WTC11 (cell line): ENCODE data around the gene UCHL3. TPM values are rescaled to one million over a fixed set of nuclear protein-coding genes. Genes with fewer than 3 reads are reported as not detected.

Source experiments
- ATAC-seq: fragments of 200-7000 bp; cut with Tn5 transposase; 2 replicates; pipeline ENCODE4 v1.10.0; 2021; ENCODE audit warnings: mild to moderate bottlenecking, moderate library complexity
- CTCF ChIA-PET: fragments of 300-600 bp; sonication (Branson Sonifier 250); formaldehyde crosslinking; loops from one replicate; lab custom pipeline; 2021; ENCODE audit warnings: antibody characterized with exemption; lab: Charles Lee
- POLR2A ChIA-PET: fragments of 350-600 bp; sonication (Branson Sonifier 250); formaldehyde crosslinking; loops from one replicate; lab custom pipeline; 2021; ENCODE audit warnings: antibody characterized with exemption; lab: Charles Lee
- DNase-seq: peaks from one replicate; pipeline ENCODE4 v3.0.0; 2021; ENCODE audit warnings: low spot score
- H3K27ac Mint-ChIP-seq: 2 replicates; pipeline ENCODE4 v1.8.0; 2021; ENCODE audit warnings: mixed read lengths
- H3K27me3 Mint-ChIP-seq: 2 replicates; pipeline ENCODE4 v1.8.0; 2021; ENCODE audit warnings: low read depth, mild to moderate bottlenecking, moderate library complexity, mixed read lengths
- H3K36me3 Mint-ChIP-seq: 2 replicates; pipeline ENCODE4 v1.8.0; 2021; ENCODE audit warnings: mixed read lengths
- H3K4me1 Mint-ChIP-seq: 2 replicates; pipeline ENCODE4 v1.8.0; 2022; ENCODE audit warnings: mixed read lengths
- H3K4me3 Mint-ChIP-seq: 2 replicates; pipeline ENCODE4 v1.8.0; 2021; ENCODE audit warnings: mild to moderate bottlenecking, moderate library complexity, mixed read lengths
- H3K9me3 Mint-ChIP-seq: 2 replicates; pipeline ENCODE4 v1.8.0; 2021; ENCODE audit warnings: mixed read lengths
- EMX1 ChIP-seq: fragments of 250-450 bp; sonication (Bioruptor Pico); IDR thresholded peaks from 2 replicates; pipeline ENCODE4 v1.8.0; 2021; ENCODE audit warnings: mild to moderate bottlenecking
- FOXJ3 ChIP-seq: sonication (generic); formaldehyde crosslinking; IDR thresholded peaks from 2 replicates; pipeline ENCODE4 v1.9.0; 2021; ENCODE audit warnings: missing genetic modification reagents, mild to moderate bottlenecking, borderline replicate concordance
- FOXP1 ChIP-seq: sonication (generic); formaldehyde crosslinking; IDR thresholded peaks from 2 replicates; pipeline ENCODE4 v1.8.0; 2022; ENCODE audit warnings: missing genetic modification reagents, mild to moderate bottlenecking, moderate library complexity, borderline replicate concordance
- JUN ChIP-seq: sonication (generic); formaldehyde crosslinking; IDR thresholded peaks from 2 replicates; pipeline ENCODE4 v1.8.0; 2023; ENCODE audit warnings: mild to moderate bottlenecking, missing genetic modification reagents
- NFYB ChIP-seq: sonication (generic); formaldehyde crosslinking; conservative IDR thresholded peaks from 2 replicates; pipeline ENCODE4 v1.8.0; 2022; ENCODE audit warnings: low read depth, missing genetic modification reagents
- NR1H2 ChIP-seq: sonication (generic); formaldehyde crosslinking; IDR thresholded peaks from 2 replicates; pipeline ENCODE4 v1.9.0; 2021; ENCODE audit warnings: mild to moderate bottlenecking, moderate library complexity, missing genetic modification reagents
- NR3C1 ChIP-seq: sonication (generic); formaldehyde crosslinking; conservative IDR thresholded peaks from 2 replicates; pipeline ENCODE4 v1.8.1; 2023; ENCODE audit warnings: low read depth, mild to moderate bottlenecking, missing genetic modification reagents
- RORB ChIP-seq: fragments of 250-450 bp; sonication (Bioruptor Pico); IDR thresholded peaks from 2 replicates; pipeline ENCODE4 v1.9.0; 2021; ENCODE audit warnings: mild to moderate bottlenecking
- TEAD4 ChIP-seq: sonication (generic); formaldehyde crosslinking; IDR thresholded peaks from 2 replicates; pipeline ENCODE4 v1.8.0; 2022; ENCODE audit warnings: mild to moderate bottlenecking, missing genetic modification reagents
- TP53 ChIP-seq: sonication (generic); formaldehyde crosslinking; IDR thresholded peaks from 2 replicates; pipeline ENCODE4 v1.8.1; 2023; ENCODE audit warnings: mild to moderate bottlenecking, missing genetic modification reagents
- ZNF121 ChIP-seq: sonication (generic); formaldehyde crosslinking; IDR thresholded peaks from 2 replicates; pipeline ENCODE4 v1.8.0; 2023; ENCODE audit warnings: missing genetic modification reagents
- ZNF317 ChIP-seq: sonication (generic); formaldehyde crosslinking; IDR thresholded peaks from 2 replicates; pipeline ENCODE4 v1.8.1; 2023; ENCODE audit warnings: low read depth, mild to moderate bottlenecking, moderate library complexity, missing genetic modification reagents, borderline replicate concordance
- total RNA-seq: library from RNA; stranded (reverse); gene quantifications from 3 replicates; pipeline ENCODE4 v1.2.3, GENCODE V29; 2021
- TF ChIP-seq, protein P1 (sequence below): sonication (generic); formaldehyde crosslinking; IDR thresholded peaks from 2 replicates; pipeline ENCODE4 v1.8.0; 2023; ENCODE audit warnings: missing genetic modification reagents
- TF ChIP-seq, protein P2 (sequence below): sonication (generic); formaldehyde crosslinking; IDR thresholded peaks from 2 replicates; pipeline ENCODE4 v1.8.0; 2023; ENCODE audit warnings: mild to moderate bottlenecking, missing genetic modification reagents
- TF ChIP-seq, protein P3 (sequence below): sonication (generic); formaldehyde crosslinking; IDR thresholded peaks from 2 replicates; pipeline ENCODE4 v1.8.1; 2023; ENCODE audit warnings: mild to moderate bottlenecking, missing genetic modification reagents, moderate library complexity
- TF ChIP-seq, protein P4 (sequence below): sonication (generic); formaldehyde crosslinking; IDR thresholded peaks from 2 replicates; pipeline ENCODE4 v1.8.1; 2022; ENCODE audit warnings: mild to moderate bottlenecking, moderate library complexity, missing genetic modification reagents
- TF ChIP-seq, protein P5 (sequence below): sonication (generic); formaldehyde crosslinking; IDR thresholded peaks from 2 replicates; pipeline ENCODE4 v1.8.1; 2022; ENCODE audit warnings: missing genetic modification reagents, borderline replicate concordance
- TF ChIP-seq, protein P6 (sequence below): fragments of 250-450 bp; sonication (Bioruptor Pico); IDR thresholded peaks from 2 replicates; pipeline ENCODE4 v1.8.0; 2021; ENCODE audit warnings: mild to moderate bottlenecking
- TF ChIP-seq, protein P7 (sequence below): fragments of 250-450 bp; sonication (Bioruptor Pico); IDR thresholded peaks from 2 replicates; pipeline ENCODE4 v2.1.2; 2022; ENCODE audit warnings: mild to moderate bottlenecking, moderate library complexity
- TF ChIP-seq, protein P8 (sequence below): sonication (generic); formaldehyde crosslinking; IDR thresholded peaks from 2 replicates; pipeline ENCODE4 v1.8.1; 2023; ENCODE audit warnings: mild to moderate bottlenecking, missing genetic modification reagents, borderline replicate concordance

UCHL3 gene
- total RNA-seq, 1 experiment from 2014 or later, result 46.9 TPM

DNA sequence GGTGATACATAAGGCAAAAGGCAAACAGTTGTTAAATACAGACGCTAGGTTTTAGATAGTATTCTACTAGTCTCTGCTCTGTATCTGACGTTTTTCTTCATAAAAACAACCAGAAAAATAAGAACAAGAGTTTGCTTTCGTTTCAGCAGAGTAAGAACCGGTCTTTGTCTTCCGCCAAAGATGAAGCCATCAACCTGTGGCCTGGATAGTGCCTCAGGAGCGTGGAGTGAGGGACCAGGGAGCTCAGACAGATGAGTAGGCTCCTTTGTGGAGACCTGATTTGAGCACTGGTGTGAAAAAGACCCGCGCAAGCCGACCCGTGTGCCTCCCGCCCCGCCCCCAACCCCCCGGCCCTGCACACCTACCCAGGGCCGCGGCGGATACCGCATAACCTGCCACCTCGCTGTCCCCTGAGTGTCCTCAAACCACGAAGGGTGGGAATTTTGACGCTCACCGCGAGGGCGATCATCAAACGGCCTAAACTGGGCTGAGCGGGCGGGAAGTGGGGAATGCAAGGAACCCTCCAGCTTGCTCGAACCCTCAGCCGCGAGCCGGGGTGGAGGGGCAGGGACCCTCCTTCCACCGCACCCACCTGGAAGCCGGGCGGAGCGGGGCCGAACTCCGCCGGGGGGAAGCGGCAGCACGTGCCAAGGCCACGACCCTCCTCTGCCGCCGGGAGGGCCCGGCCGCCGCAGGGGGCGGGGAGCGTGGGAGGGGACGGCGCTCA is 85.7 kb downstream of the UCHL3 start:
- ATAC-seq (peak; percentile 8; the same call in 1 of the 2 replicates), DNase-seq (no peak)
- H3K4me1 Mint-ChIP-seq, result peaks cover 35% of the 10 kb centered on the region
- H3K27ac Mint-ChIP-seq, result no peak overlapping the region
- peaks cover 39% of the 10 kb centered on the region for H3K27me3 Mint-ChIP-seq
- ChIA-PET CTCF (interaction anchor here (1.7 kb wide), 1 partner anchor 153 kb away, joined by 4 read pairs; the partner anchor contains the start of gene TBC1D4), POLR2A (interaction anchor here (1.1 kb wide), 1 partner anchor 153 kb away, joined by 3 read pairs; the partner anchor contains the start of gene TBC1D4)
- H3K9me3 Mint-ChIP-seq, result no peaks in the 10 kb centered on the region
- peak overlapping the region; percentile 53 for H3K4me3 Mint-ChIP-seq
- peaks cover 4% of the 10 kb centered on the region; the same call in 1 of the 2 replicates for H3K36me3 Mint-ChIP-seq
- TF ChIP-seq ZNF317 (CRISPR knock-in tag), result no peak
- TF ChIP-seq, protein P1, sequence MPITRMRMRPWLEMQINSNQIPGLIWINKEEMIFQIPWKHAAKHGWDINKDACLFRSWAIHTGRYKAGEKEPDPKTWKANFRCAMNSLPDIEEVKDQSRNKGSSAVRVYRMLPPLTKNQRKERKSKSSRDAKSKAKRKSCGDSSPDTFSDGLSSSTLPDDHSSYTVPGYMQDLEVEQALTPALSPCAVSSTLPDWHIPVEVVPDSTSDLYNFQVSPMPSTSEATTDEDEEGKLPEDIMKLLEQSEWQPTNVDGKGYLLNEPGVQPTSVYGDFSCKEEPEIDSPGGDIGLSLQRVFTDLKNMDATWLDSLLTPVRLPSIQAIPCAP (CRISPR knock-in tag), result 0 out of 2 replicates have a peak, but pooled peaks have one; percentile 70
- TF ChIP-seq, protein P2, sequence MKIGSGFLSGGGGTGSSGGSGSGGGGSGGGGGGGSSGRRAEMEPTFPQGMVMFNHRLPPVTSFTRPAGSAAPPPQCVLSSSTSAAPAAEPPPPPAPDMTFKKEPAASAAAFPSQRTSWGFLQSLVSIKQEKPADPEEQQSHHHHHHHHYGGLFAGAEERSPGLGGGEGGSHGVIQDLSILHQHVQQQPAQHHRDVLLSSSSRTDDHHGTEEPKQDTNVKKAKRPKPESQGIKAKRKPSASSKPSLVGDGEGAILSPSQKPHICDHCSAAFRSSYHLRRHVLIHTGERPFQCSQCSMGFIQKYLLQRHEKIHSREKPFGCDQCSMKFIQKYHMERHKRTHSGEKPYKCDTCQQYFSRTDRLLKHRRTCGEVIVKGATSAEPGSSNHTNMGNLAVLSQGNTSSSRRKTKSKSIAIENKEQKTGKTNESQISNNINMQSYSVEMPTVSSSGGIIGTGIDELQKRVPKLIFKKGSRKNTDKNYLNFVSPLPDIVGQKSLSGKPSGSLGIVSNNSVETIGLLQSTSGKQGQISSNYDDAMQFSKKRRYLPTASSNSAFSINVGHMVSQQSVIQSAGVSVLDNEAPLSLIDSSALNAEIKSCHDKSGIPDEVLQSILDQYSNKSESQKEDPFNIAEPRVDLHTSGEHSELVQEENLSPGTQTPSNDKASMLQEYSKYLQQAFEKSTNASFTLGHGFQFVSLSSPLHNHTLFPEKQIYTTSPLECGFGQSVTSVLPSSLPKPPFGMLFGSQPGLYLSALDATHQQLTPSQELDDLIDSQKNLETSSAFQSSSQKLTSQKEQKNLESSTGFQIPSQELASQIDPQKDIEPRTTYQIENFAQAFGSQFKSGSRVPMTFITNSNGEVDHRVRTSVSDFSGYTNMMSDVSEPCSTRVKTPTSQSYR (CRISPR knock-in tag), result 0 out of 2 replicates have a peak, but pooled peaks have one; percentile 33
- TF ChIP-seq NR1H2 (CRISPR knock-in tag), result no peak
- TF ChIP-seq JUN (CRISPR knock-in tag), result no peak; the same call in 1 of the 2 replicates
- TF ChIP-seq, protein P3, sequence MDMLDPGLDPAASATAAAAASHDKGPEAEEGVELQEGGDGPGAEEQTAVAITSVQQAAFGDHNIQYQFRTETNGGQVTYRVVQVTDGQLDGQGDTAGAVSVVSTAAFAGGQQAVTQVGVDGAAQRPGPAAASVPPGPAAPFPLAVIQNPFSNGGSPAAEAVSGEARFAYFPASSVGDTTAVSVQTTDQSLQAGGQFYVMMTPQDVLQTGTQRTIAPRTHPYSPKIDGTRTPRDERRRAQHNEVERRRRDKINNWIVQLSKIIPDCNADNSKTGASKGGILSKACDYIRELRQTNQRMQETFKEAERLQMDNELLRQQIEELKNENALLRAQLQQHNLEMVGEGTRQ (CRISPR knock-in tag), result peak; percentile 58
- TF ChIP-seq, protein P4, sequence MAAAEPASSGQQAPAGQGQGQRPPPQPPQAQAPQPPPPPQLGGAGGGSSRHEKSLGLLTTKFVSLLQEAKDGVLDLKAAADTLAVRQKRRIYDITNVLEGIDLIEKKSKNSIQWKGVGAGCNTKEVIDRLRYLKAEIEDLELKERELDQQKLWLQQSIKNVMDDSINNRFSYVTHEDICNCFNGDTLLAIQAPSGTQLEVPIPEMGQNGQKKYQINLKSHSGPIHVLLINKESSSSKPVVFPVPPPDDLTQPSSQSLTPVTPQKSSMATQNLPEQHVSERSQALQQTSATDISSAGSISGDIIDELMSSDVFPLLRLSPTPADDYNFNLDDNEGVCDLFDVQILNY (CRISPR knock-in tag), result peak; percentile 74
- TF ChIP-seq NFYB (CRISPR knock-in tag), result no peak
- TF ChIP-seq TP53 (CRISPR knock-in tag), result peak; percentile 55; the same call in 1 of the 2 replicates
- TF ChIP-seq RORB (CRISPR knock-in tag), result no peak
- TF ChIP-seq NR3C1 (CRISPR knock-in tag), result no peak
- TF ChIP-seq FOXJ3, result no peak
- TF ChIP-seq EMX1 (CRISPR knock-in tag), result no peak
- peak; percentile 94 for TF ChIP-seq FOXP1 (CRISPR knock-in tag)
- TF ChIP-seq ZNF121 (CRISPR knock-in tag), result peak; percentile 38; the same call in 1 of the 2 replicates
- TF ChIP-seq, protein P5, sequence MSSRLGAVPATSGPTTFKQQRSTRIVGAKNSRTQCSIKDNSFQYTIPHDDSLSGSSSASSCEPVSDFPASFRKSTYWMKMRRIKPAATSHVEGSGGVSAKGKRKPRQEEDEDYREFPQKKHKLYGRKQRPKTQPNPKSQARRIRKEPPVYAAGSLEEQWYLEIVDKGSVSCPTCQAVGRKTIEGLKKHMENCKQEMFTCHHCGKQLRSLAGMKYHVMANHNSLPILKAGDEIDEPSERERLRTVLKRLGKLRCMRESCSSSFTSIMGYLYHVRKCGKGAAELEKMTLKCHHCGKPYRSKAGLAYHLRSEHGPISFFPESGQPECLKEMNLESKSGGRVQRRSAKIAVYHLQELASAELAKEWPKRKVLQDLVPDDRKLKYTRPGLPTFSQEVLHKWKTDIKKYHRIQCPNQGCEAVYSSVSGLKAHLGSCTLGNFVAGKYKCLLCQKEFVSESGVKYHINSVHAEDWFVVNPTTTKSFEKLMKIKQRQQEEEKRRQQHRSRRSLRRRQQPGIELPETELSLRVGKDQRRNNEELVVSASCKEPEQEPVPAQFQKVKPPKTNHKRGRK (CRISPR knock-in tag), result no peak
- 0 out of 2 replicates have a peak, but pooled peaks have one; percentile 6 for TF ChIP-seq TEAD4 (CRISPR knock-in tag)
- TF ChIP-seq, protein P6, sequence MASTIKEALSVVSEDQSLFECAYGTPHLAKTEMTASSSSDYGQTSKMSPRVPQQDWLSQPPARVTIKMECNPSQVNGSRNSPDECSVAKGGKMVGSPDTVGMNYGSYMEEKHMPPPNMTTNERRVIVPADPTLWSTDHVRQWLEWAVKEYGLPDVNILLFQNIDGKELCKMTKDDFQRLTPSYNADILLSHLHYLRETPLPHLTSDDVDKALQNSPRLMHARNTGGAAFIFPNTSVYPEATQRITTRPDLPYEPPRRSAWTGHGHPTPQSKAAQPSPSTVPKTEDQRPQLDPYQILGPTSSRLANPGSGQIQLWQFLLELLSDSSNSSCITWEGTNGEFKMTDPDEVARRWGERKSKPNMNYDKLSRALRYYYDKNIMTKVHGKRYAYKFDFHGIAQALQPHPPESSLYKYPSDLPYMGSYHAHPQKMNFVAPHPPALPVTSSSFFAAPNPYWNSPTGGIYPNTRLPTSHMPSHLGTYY (CRISPR knock-in tag), result no peak
- TF ChIP-seq, protein P7, sequence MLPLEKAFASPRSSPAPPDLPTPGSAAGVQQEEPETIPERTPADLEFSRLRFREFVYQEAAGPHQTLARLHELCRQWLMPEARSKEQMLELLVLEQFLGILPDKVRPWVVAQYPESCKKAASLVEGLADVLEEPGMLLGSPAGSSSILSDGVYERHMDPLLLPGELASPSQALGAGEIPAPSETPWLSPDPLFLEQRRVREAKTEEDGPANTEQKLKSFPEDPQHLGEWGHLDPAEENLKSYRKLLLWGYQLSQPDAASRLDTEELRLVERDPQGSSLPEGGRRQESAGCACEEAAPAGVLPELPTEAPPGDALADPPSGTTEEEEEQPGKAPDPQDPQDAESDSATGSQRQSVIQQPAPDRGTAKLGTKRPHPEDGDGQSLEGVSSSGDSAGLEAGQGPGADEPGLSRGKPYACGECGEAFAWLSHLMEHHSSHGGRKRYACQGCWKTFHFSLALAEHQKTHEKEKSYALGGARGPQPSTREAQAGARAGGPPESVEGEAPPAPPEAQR, result no peak
- TF ChIP-seq, protein P8, sequence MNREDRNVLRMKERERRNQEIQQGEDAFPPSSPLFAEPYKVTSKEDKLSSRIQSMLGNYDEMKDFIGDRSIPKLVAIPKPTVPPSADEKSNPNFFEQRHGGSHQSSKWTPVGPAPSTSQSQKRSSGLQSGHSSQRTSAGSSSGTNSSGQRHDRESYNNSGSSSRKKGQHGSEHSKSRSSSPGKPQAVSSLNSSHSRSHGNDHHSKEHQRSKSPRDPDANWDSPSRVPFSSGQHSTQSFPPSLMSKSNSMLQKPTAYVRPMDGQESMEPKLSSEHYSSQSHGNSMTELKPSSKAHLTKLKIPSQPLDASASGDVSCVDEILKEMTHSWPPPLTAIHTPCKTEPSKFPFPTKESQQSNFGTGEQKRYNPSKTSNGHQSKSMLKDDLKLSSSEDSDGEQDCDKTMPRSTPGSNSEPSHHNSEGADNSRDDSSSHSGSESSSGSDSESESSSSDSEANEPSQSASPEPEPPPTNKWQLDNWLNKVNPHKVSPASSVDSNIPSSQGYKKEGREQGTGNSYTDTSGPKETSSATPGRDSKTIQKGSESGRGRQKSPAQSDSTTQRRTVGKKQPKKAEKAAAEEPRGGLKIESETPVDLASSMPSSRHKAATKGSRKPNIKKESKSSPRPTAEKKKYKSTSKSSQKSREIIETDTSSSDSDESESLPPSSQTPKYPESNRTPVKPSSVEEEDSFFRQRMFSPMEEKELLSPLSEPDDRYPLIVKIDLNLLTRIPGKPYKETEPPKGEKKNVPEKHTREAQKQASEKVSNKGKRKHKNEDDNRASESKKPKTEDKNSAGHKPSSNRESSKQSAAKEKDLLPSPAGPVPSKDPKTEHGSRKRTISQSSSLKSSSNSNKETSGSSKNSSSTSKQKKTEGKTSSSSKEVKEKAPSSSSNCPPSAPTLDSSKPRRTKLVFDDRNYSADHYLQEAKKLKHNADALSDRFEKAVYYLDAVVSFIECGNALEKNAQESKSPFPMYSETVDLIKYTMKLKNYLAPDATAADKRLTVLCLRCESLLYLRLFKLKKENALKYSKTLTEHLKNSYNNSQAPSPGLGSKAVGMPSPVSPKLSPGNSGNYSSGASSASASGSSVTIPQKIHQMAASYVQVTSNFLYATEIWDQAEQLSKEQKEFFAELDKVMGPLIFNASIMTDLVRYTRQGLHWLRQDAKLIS, result no peak
